Measurements from ENCODE around the gene FEN1.

Gene FEN1

DNA sequence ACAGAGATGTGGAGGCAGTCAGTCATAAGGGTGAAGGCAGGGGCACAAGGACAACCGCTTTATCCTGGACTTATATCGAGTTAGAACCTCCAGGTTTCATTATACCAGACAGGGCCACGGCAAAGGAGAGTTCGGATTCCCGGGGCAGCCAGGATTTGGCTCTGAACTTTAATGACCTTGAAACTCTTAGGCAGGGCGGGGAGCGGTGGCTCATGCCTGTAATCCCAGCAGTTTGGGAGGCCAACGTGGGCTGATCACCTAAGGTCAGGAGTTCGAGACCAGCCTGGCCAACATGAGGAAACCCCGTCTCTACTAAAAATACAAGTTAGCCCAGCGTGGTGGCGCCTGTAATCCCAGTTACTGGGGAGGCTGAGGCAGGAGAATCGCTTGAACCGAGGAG, 41.3 kb upstream of the FEN1 start:
- H3K27me3 ChIP-seq (replicated peaks; ENCODE audit: control insufficient read depth, insufficient read depth, low read length): peaks cover 12% of the 10 kb centered on the region
- no peaks in the 10 kb centered on the region for H3K36me3 ChIP-seq (ENCODE audit: control insufficient read depth, insufficient read depth, low read length, severe bottlenecking)
- H3K9ac ChIP-seq (ENCODE audit: low read length): no peak overlapping the region
- DNase-seq (ENCODE audit: low read depth): no peak
- no peaks in the 10 kb centered on the region for H3K4me1 ChIP-seq (ENCODE audit: control insufficient read depth, insufficient read depth, low read length)
- no peaks in the 10 kb centered on the region for H3K9me3 ChIP-seq (ENCODE audit: control insufficient read depth, low read length)
- no peak overlapping the region for H3K4me3 ChIP-seq (ENCODE audit: low read length)

DNA sequence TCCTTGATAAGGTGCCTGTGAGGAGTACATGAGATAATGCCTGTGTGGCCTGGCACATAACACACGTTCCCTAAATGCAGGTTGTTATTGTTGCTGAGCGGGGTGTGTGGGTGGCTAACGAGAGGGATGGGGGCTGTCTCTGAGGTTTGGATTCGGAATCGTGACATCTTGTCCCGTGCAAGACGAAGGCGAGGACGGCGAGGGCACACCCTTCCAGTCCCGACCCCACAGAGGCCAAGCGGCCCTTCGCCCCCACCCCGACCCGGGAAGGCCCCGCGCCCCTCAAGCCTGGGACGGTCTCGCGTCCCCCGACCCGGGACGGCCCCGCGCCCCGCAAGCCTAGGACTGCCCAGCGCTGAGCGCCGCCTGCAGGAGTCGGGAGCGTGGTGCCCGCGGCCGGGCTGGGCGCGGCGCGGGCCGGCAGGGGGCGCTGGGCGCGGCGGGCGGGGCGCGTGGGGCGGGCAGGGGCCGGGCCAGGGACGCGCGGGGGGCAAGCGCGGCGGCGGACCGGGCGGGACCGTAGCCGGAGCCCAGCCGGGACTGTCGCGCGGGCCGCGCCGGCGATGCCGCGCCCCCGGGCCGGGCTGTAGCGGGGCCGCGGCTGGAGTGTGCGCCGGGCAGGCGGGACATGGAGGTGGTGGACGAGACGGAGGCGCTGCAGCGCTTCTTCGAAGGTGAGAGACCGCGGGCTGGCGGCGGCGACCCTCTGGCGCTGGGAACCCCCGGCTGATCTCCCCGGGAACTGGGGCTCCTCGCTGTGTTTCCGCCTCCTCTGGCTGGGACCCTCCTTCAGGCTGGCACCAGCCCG, 40.4 kb upstream of the FEN1 start, which contains the start of gene MYRF:
Gene MYRF (plus strand): TSS at position 520 of the 808 bp plus-strand sequence. CDS start 109 bp downstream, at position 629.
- H3K36me3 ChIP-seq (ENCODE audit: control insufficient read depth, insufficient read depth, low read length, severe bottlenecking): no peaks in the 10 kb centered on the region
- no peaks in the 10 kb centered on the region for H3K4me1 ChIP-seq (ENCODE audit: control insufficient read depth, insufficient read depth, low read length)
- peak; percentile 85 for DNase-seq (ENCODE audit: low read depth)
- peaks cover 12% of the 10 kb centered on the region for H3K27me3 ChIP-seq (replicated peaks; ENCODE audit: control insufficient read depth, insufficient read depth, low read length)
- no peaks in the 10 kb centered on the region for H3K9me3 ChIP-seq (ENCODE audit: control insufficient read depth, low read length)
- no peak within 1 kb of the TSS for H3K9ac ChIP-seq (ENCODE audit: low read length)
- H3K4me3 ChIP-seq (ENCODE audit: low read length): no peak within 1 kb of the TSS

GRCh38 chr11:61752925-61753521, 39.7 kb upstream of the FEN1 start:
- no peaks in the 10 kb centered on the region for H3K36me3 ChIP-seq (ENCODE audit: control insufficient read depth, insufficient read depth, low read length, severe bottlenecking)
- H3K4me3 ChIP-seq (ENCODE audit: low read length): no peak overlapping the region
- no peaks in the 10 kb centered on the region for H3K4me1 ChIP-seq (ENCODE audit: control insufficient read depth, insufficient read depth, low read length)
- H3K9me3 ChIP-seq (ENCODE audit: control insufficient read depth, low read length): no peaks in the 10 kb centered on the region
- peaks cover 12% of the 10 kb centered on the region for H3K27me3 ChIP-seq (replicated peaks; ENCODE audit: control insufficient read depth, insufficient read depth, low read length)
- H3K9ac ChIP-seq (ENCODE audit: low read length): no peak overlapping the region
- DNase-seq (ENCODE audit: low read depth): no peak

DNA sequence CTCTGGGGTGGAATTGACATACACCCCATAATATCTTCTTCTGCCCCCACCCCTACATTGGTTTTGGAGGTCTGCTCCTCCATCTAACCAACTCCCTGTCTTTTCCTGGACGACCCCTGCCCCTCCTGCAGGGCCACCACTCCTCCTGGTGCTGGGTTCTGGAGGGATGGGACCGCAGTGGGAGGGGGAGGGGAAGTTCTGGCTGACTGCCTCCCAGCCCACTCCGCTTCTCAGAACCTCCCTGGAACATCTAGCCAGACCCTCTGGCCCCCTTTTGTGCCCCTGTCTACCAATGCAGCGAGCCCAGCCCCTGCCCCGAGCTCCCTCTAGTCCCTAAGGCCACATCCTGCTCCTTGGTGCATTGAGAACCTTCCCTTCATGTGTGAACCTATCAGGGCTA, 39.0 kb upstream of the FEN1 start:
- Histone ChIP-seq H3K4me3 (ENCODE audit: low read length) (no peak overlapping the region), H3K4me1 (ENCODE audit: control insufficient read depth, insufficient read depth, low read length) (no peaks in the 10 kb centered on the region)

GRCh38 chr11:61754534-61755482, 37.9 kb upstream of the FEN1 start:
- Histone ChIP-seq H3K4me1 (ENCODE audit: control insufficient read depth, insufficient read depth, low read length) (no peaks in the 10 kb centered on the region), H3K4me3 (ENCODE audit: low read length) (no peak overlapping the region), H3K36me3 (ENCODE audit: control insufficient read depth, insufficient read depth, low read length, severe bottlenecking) (no peaks in the 10 kb centered on the region), H3K9ac (ENCODE audit: low read length) (no peak overlapping the region), H3K9me3 (ENCODE audit: control insufficient read depth, low read length) (no peaks in the 10 kb centered on the region), H3K27me3 (replicated peaks; ENCODE audit: control insufficient read depth, insufficient read depth, low read length) (peaks cover 6% of the 10 kb centered on the region)
- no peak for DNase-seq (ENCODE audit: low read depth)

More for the DNA sequence above, 39.0 kb upstream of the FEN1 start:
- H3K36me3 ChIP-seq (ENCODE audit: control insufficient read depth, insufficient read depth, low read length, severe bottlenecking): no peaks in the 10 kb centered on the region
- peaks cover 8% of the 10 kb centered on the region for H3K27me3 ChIP-seq (replicated peaks; ENCODE audit: control insufficient read depth, insufficient read depth, low read length)
- H3K9me3 ChIP-seq (ENCODE audit: control insufficient read depth, low read length): no peaks in the 10 kb centered on the region
- no peak for DNase-seq (ENCODE audit: low read depth)
- H3K9ac ChIP-seq (ENCODE audit: low read length): no peak overlapping the region

DNA sequence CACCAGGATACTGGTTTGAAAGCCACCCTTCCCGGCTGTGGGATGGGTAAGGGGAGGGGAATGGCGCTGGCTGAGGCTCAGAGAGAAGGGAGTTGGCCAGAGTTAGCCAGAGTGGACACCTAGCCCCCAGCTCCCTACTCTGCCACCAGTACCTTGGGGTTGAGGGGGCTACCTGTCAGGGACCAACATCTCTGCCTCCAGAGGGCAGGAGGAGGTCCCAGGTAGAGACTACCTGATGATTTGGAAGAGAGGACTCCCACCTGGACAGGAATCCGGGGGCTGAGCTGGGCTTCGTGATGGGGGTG, 36.6 kb upstream of the FEN1 start:
- Histone ChIP-seq H3K4me3 (ENCODE audit: low read length) (no peak overlapping the region), H3K4me1 (ENCODE audit: control insufficient read depth, insufficient read depth, low read length) (no peaks in the 10 kb centered on the region), H3K9me3 (ENCODE audit: control insufficient read depth, low read length) (no peaks in the 10 kb centered on the region), H3K9ac (ENCODE audit: low read length) (no peak overlapping the region), H3K36me3 (ENCODE audit: control insufficient read depth, insufficient read depth, low read length, severe bottlenecking) (no peaks in the 10 kb centered on the region), H3K27me3 (replicated peaks; ENCODE audit: control insufficient read depth, insufficient read depth, low read length) (peaks cover 13% of the 10 kb centered on the region)
- no peak for DNase-seq (ENCODE audit: low read depth)

DNA sequence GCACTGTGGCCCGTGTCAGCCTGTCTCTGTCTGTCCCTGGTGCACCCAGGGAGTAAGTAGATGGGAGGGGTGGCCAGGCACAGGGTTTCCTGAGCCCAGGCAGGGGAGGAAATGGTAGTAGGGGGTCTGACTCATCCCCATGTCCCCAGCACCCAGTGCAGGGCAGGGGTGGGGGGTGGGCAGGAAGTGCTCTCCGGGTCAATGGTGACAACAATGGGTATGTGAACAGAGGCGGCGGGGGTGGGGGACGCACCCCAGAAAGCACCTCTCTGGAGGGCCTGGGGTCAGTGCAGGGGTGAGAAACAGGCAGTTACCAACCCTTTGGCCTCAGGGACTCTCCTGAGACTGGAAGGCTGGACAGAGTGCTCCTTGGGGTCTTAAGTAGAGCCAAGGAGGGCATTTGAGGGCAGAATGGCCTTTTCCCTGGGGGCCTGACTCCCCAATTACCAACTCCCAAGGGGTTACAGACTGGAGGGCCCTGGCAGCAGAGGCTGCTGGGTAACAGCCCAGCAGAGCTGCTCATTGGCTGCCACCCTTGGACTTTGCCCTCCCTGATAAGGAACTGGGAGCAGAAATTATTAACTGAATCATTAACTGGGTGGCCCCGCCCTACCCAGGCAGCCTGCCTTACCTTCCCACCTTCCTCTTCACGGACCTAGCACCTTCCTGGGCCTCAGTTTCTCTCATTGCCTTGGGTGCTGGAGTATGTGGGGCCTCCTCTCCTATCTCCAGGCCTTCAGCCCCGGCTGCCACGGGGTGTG, 36.1 kb upstream of the FEN1 start:
- no peaks in the 10 kb centered on the region for H3K36me3 ChIP-seq (ENCODE audit: control insufficient read depth, insufficient read depth, low read length, severe bottlenecking)
- H3K9me3 ChIP-seq (ENCODE audit: control insufficient read depth, low read length): no peaks in the 10 kb centered on the region
- H3K4me1 ChIP-seq (ENCODE audit: control insufficient read depth, insufficient read depth, low read length): no peaks in the 10 kb centered on the region
- H3K4me3 ChIP-seq (ENCODE audit: low read length): no peak overlapping the region
- H3K27me3 ChIP-seq (replicated peaks; ENCODE audit: control insufficient read depth, insufficient read depth, low read length): peaks cover 17% of the 10 kb centered on the region
- no peak overlapping the region for H3K9ac ChIP-seq (ENCODE audit: low read length)
- DNase-seq (ENCODE audit: low read depth): no peak

- DNase-seq (ENCODE audit: low read depth): no peak
- Histone ChIP-seq H3K9me3 (ENCODE audit: control insufficient read depth, low read length) (no peaks in the 10 kb centered on the region), H3K27me3 (replicated peaks; ENCODE audit: control insufficient read depth, insufficient read depth, low read length) (peaks cover 18% of the 10 kb centered on the region), H3K9ac (ENCODE audit: low read length) (no peak overlapping the region), H3K36me3 (ENCODE audit: control insufficient read depth, insufficient read depth, low read length, severe bottlenecking) (no peaks in the 10 kb centered on the region), H3K4me1 (ENCODE audit: control insufficient read depth, insufficient read depth, low read length) (no peaks in the 10 kb centered on the region), H3K4me3 (ENCODE audit: low read length) (no peak overlapping the region)
Observed at GRCh38 chr11:61757213-61757862, 35.4 kb upstream of the FEN1 start.

GRCh38 chr11:61760946-61761345, 31.8 kb upstream of the FEN1 start:
- H3K9ac ChIP-seq (ENCODE audit: low read length): no peak overlapping the region
- no peak overlapping the region for H3K4me3 ChIP-seq (ENCODE audit: low read length)
- H3K4me1 ChIP-seq (ENCODE audit: control insufficient read depth, insufficient read depth, low read length): no peaks in the 10 kb centered on the region
- no peak for DNase-seq (ENCODE audit: low read depth)
- peaks cover 37% of the 10 kb centered on the region for H3K27me3 ChIP-seq (replicated peaks; ENCODE audit: control insufficient read depth, insufficient read depth, low read length)
- H3K9me3 ChIP-seq (ENCODE audit: control insufficient read depth, low read length): no peaks in the 10 kb centered on the region
- no peaks in the 10 kb centered on the region for H3K36me3 ChIP-seq (ENCODE audit: control insufficient read depth, insufficient read depth, low read length, severe bottlenecking)

- Histone ChIP-seq H3K9ac (ENCODE audit: low read length) (no peak overlapping the region), H3K4me3 (ENCODE audit: low read length) (no peak overlapping the region), H3K27me3 (replicated peaks; ENCODE audit: control insufficient read depth, insufficient read depth, low read length) (peaks cover 37% of the 10 kb centered on the region), H3K36me3 (ENCODE audit: control insufficient read depth, insufficient read depth, low read length, severe bottlenecking) (no peaks in the 10 kb centered on the region), H3K4me1 (ENCODE audit: control insufficient read depth, insufficient read depth, low read length) (no peaks in the 10 kb centered on the region), H3K9me3 (ENCODE audit: control insufficient read depth, low read length) (no peaks in the 10 kb centered on the region)
- DNase-seq (ENCODE audit: low read depth): no peak
Observed at GRCh38 chr11:61761440-61762222, 31.1 kb upstream of the FEN1 start.
